Measurements from ENCODE around the gene NPC2. TPM values are rescaled to one million over a fixed set of nuclear protein-coding genes. Genes with fewer than 3 reads are reported as not detected.

NPC2 gene
- total and polyA plus RNA-seq, 11 donors = 69.4 to 374 (median 135) TPM

DNA sequence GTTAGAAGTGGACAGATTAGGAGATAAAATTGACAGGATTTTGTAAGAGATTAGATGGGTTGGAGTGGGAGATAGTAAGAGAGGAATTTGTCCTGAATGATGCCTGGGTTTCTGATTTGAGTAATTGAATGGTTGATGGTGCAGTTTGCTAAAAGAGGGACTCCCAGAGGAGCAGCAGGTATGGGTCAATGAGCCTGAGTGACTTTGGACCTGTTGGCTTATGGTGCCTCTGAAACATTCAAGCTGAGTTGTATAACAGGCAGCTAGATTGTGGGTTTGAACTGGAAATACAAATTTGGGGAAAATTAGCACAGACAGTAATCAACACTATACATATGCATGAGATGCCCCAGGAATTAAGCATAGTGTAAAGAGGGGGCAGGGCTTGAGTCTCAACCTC, 50.3 kb downstream of the NPC2 start:
- Histone ChIP-seq H3K36me3 (no peaks in the 10 kb centered on the region), H3K27ac (no peak overlapping the region), H3K9me3 (no peaks in the 10 kb centered on the region), H3K4me1 (peaks cover 0 to 5% (median 0%) of the 10 kb centered on the region in 12 donors), H3K27me3 (no peaks in the 10 kb centered on the region), H3K4me3 (no peak overlapping the region)
- DNase-seq = no peak
- intact Hi-C loops (cut with DNase I) = no loop called here
- ATAC-seq = no peak
- TF ChIP-seq, protein P1, sequence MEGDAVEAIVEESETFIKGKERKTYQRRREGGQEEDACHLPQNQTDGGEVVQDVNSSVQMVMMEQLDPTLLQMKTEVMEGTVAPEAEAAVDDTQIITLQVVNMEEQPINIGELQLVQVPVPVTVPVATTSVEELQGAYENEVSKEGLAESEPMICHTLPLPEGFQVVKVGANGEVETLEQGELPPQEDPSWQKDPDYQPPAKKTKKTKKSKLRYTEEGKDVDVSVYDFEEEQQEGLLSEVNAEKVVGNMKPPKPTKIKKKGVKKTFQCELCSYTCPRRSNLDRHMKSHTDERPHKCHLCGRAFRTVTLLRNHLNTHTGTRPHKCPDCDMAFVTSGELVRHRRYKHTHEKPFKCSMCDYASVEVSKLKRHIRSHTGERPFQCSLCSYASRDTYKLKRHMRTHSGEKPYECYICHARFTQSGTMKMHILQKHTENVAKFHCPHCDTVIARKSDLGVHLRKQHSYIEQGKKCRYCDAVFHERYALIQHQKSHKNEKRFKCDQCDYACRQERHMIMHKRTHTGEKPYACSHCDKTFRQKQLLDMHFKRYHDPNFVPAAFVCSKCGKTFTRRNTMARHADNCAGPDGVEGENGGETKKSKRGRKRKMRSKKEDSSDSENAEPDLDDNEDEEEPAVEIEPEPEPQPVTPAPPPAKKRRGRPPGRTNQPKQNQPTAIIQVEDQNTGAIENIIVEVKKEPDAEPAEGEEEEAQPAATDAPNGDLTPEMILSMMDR (IDR thresholded peaks at IDR 0.05) = no peak
- TF ChIP-seq POLR2A (IDR thresholded peaks at IDR 0.05) = no peak

DNA sequence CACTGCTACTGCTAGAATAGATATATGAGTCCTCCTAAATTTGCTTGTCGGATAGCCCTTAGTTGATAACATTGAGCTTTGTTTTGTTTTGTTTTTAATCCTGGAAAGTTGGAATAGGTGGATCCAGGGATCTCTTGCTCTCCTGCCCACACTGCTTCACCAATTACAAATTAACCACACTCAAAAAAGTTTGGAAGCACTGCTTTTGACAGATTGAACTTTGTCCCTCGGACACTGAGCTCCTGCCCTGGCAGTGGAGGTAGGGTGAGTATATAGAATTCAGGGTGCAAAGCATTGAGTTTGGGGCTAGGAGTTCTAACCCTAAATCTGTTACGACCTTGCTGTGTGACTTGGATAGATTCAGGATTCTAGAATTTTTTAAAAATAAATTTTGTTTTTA, 52.0 kb downstream of the NPC2 start:
- DNase-seq = no peak
- intact Hi-C loops (cut with DNase I) = no loop called here
- 80 to 89% (median 83%) methylated on average over 3 of the region's 3 CpGs for WGBS, 4 donors
- Histone ChIP-seq H3K27me3 (no peaks in the 10 kb centered on the region), H3K36me3 (no peaks in the 10 kb centered on the region), H3K9me3 (no peaks in the 10 kb centered on the region), H3K27ac (no peak overlapping the region), H3K4me3 (no peak overlapping the region), H3K4me1 (peaks cover 0 to 5% (median 0%) of the 10 kb centered on the region in 12 donors)
- TF ChIP-seq, protein P1 (IDR thresholded peaks at IDR 0.05) = no peak
- TF ChIP-seq POLR2A (IDR thresholded peaks at IDR 0.05) = no peak
- ATAC-seq = no peak

DNA sequence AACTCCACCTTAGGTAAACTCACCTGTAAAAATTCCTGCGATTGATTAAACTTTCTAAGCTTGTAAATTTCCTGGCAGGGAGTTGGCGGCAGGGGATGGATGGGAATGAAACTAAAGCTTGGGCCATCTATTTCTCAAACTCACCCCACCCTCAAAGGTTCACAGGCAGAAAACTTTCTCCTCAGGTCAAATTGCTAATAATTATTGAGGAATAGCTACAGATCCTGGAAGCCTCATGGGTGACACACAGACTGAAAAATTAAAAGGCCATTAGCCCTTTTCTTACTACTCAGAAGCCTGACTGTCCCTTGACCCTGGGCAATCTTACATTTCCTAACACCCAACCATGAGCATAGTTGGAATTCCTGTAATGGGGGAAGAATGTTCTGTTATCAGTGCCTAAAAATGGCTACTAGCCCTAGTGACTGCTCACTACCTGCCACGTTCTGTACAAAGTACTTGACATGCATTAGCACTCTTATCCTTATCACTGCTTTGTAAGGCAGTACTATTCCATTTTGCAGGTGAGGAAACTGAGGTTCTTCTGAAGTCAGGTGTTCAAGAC, 54.7 kb downstream of the NPC2 start:
- Histone ChIP-seq H3K4me1 (peaks cover 0 to 5% (median 0%) of the 10 kb centered on the region in 12 donors), H3K27me3 (no peaks in the 10 kb centered on the region), H3K36me3 (no peaks in the 10 kb centered on the region), H3K4me3 (no peak overlapping the region), H3K27ac (no peak overlapping the region), H3K9me3 (no peaks in the 10 kb centered on the region)
- intact Hi-C loops (cut with DNase I) = no loop called here
- no peak for DNase-seq
- WGBS, 4 donors = 56 to 64% (median 61%) methylated on average over 3 of the region's 3 CpGs
- TF ChIP-seq, protein P1 (IDR thresholded peaks at IDR 0.05) = no peak
- TF ChIP-seq POLR2A (IDR thresholded peaks at IDR 0.05) = no peak
- ATAC-seq = no peak

DNA sequence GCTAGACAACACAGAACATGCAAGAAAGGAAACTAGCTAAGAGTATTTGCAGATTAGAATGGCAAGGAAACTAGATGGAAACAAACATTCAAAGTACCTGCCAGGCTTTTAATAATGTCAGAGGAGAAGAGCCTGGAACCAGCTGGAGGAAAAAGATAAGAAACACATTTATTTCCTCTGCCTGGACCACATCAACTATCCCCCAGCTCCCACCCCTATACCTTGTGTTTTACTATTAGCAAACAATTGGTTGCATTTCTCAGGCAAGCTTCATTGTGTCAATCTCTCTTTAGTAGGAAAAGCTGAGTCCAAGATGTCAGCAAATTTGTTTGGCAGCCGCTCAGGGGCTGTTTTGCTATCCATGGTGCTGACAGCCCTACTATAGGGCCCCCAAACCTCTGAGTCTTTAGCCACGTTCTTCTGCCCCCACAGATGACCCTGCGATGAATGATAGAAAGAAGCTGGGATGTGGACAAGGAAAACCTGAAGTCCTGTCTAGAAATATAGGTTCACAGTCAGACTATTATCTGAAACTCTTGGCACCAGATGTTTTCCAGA, 55.5 kb downstream of the NPC2 start:
- Histone ChIP-seq H3K9me3 (no peaks in the 10 kb centered on the region), H3K4me1 (peaks cover 0 to 5% (median 0%) of the 10 kb centered on the region in 12 donors), H3K27ac (no peak overlapping the region), H3K4me3 (no peak overlapping the region), H3K27me3 (no peaks in the 10 kb centered on the region), H3K36me3 (no peaks in the 10 kb centered on the region)
- 11 to 21% (median 16%) methylated on average over 3 of the region's 3 CpGs for WGBS, 4 donors
- ATAC-seq = no peak
- intact Hi-C loops (cut with DNase I) = no loop called here
- TF ChIP-seq, protein P1 (IDR thresholded peaks at IDR 0.05) = no peak
- no peak for TF ChIP-seq POLR2A (IDR thresholded peaks at IDR 0.05)
- DNase-seq = no peak
